K562 (cell line): Measurements from ENCODE around the gene SVOP.

ENCODE experiments used
- CEBPG ChIP-seq, 3 experiments: fragments of 200-800 bp in 1 of 3; sonication (Bioruptor generic) in 1 of 3; sonication (generic) in 1 of 3; formaldehyde crosslinking in 1 of 3; IDR thresholded peaks in 2 of 3; conservative IDR thresholded peaks in 1 of 3; 2 replicates each; pipeline versions ENCODE4 v1.6.1 to v1.8.0; 2016 to 2022; ENCODE audit warnings: missing compliant biosample characterization in 2 of 3, missing genetic modification characterization in 2 of 3, mild to moderate bottlenecking in 1 of 3, missing genetic modification reagents in 1 of 3
- RFX1 ChIP-seq: fragments of 450-650 bp; IDR thresholded peaks from 2 replicates; pipeline ENCODE4 v1.6.1; 2016; ENCODE audit warnings: mild to moderate bottlenecking, moderate library complexity
- SMAD1 ChIP-seq: fragments of 150-350 bp; IDR thresholded peaks from 2 replicates; pipeline ENCODE4 v1.6.1; 2014; ENCODE audit warnings: low read length, low read depth; ENCODE audit not compliant: partially characterized antibody
- TAF1 ChIP-seq: IDR thresholded peaks from 2 replicates; pipeline ENCODE4 v1.6.1; 2011; ENCODE audit warnings: mild to moderate bottlenecking, low read length, moderate library complexity; ENCODE audit not compliant: insufficient read depth, control insufficient read depth, severe bottlenecking; ENCODE audit errors: extremely low read depth
- TF ChIP-seq, protein P1 (sequence below), 3 experiments: IDR thresholded peaks in 2 of 3; conservative IDR thresholded peaks in 1 of 3; 2 replicates each; pipeline ENCODE4 v1.5.1; 2011 to 2012; ENCODE audit warnings: low read length in 3 of 3, mild to moderate bottlenecking in 3 of 3, control low read depth in 2 of 3, improper control_type of control experiment in 1 of 3, inconsistent platforms in 1 of 3, low read depth in 1 of 3, mixed read lengths in 1 of 3, moderate library complexity in 1 of 3; ENCODE audit not compliant: insufficient read depth in 2 of 3
- TF ChIP-seq, protein P2 (sequence below), 2 experiments: fragments of 450-650 bp in 1 of 2; IDR thresholded peaks; 2 replicates each; pipeline ENCODE4 v1.6.1; 2011 to 2017; ENCODE audit warnings: low read depth in 2 of 2, antibody characterized with exemption in 1 of 2, borderline replicate concordance in 1 of 2, low read length in 1 of 2, mild to moderate bottlenecking in 1 of 2, mixed read lengths in 1 of 2; ENCODE audit not compliant: control insufficient read depth in 1 of 2

DNA sequence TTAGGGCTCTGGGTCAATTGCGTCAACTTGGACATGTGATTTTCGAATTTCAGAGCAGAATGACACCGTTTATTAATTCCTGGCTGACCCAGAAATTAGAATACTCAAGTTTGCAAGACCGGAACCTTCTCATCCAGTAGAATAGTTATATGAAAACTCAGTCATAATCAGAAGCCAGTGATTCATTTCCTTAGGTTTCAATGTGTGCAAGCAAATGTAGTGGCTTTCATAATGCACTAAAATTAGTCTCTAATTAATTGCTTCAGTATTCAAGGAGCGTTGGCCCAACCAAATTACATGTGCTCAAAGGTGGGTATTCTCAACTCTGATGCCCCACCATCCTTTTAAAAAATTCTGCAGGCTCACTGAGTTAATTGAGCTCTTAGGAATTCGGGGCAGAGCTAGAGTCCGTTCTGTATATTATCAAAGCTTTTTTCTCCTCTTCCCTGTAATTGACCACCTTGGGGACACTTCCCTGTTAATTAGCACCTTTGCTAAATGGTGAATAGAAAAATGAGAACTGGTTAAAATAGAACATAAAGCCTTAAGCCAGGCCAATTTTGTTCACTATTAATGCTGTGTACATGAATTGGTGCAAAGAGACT lies 85.6 kb downstream of the SVOP start:
- TF ChIP-seq, protein P1, sequence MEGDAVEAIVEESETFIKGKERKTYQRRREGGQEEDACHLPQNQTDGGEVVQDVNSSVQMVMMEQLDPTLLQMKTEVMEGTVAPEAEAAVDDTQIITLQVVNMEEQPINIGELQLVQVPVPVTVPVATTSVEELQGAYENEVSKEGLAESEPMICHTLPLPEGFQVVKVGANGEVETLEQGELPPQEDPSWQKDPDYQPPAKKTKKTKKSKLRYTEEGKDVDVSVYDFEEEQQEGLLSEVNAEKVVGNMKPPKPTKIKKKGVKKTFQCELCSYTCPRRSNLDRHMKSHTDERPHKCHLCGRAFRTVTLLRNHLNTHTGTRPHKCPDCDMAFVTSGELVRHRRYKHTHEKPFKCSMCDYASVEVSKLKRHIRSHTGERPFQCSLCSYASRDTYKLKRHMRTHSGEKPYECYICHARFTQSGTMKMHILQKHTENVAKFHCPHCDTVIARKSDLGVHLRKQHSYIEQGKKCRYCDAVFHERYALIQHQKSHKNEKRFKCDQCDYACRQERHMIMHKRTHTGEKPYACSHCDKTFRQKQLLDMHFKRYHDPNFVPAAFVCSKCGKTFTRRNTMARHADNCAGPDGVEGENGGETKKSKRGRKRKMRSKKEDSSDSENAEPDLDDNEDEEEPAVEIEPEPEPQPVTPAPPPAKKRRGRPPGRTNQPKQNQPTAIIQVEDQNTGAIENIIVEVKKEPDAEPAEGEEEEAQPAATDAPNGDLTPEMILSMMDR (IDR thresholded peaks at IDR 0.05 in 2 of 3, conservative IDR thresholded peaks at IDR 0.05 in 1 of 3; ENCODE audit: insufficient read depth in 2 of 3, low read depth in 1 of 3, low read length in 3 of 3) = no peak
- TF ChIP-seq RFX1 (no peak), TAF1 (no peak), SMAD1 (no peak), CEBPG (CRISPR knock-in tag; IDR thresholded peaks at IDR 0.05) (no peak), CEBPG (tag; conservative IDR thresholded peaks at IDR 0.05 in 1 of 2, IDR thresholded peaks at IDR 0.05 in 1 of 2) (no peak)
- TF ChIP-seq, protein P2, sequence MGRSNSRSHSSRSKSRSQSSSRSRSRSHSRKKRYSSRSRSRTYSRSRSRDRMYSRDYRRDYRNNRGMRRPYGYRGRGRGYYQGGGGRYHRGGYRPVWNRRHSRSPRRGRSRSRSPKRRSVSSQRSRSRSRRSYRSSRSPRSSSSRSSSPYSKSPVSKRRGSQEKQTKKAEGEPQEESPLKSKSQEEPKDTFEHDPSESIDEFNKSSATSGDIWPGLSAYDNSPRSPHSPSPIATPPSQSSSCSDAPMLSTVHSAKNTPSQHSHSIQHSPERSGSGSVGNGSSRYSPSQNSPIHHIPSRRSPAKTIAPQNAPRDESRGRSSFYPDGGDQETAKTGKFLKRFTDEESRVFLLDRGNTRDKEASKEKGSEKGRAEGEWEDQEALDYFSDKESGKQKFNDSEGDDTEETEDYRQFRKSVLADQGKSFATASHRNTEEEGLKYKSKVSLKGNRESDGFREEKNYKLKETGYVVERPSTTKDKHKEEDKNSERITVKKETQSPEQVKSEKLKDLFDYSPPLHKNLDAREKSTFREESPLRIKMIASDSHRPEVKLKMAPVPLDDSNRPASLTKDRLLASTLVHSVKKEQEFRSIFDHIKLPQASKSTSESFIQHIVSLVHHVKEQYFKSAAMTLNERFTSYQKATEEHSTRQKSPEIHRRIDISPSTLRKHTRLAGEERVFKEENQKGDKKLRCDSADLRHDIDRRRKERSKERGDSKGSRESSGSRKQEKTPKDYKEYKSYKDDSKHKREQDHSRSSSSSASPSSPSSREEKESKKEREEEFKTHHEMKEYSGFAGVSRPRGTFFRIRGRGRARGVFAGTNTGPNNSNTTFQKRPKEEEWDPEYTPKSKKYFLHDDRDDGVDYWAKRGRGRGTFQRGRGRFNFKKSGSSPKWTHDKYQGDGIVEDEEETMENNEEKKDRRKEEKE (IDR thresholded peaks at IDR 0.05; ENCODE audit: borderline replicate concordance in 1 of 2, control insufficient read depth in 1 of 2, low read depth in 2 of 2, low read length in 1 of 2) = no peak
